Measurements from ENCODE around the gene ELF1.

The ELF1 gene

DNA sequence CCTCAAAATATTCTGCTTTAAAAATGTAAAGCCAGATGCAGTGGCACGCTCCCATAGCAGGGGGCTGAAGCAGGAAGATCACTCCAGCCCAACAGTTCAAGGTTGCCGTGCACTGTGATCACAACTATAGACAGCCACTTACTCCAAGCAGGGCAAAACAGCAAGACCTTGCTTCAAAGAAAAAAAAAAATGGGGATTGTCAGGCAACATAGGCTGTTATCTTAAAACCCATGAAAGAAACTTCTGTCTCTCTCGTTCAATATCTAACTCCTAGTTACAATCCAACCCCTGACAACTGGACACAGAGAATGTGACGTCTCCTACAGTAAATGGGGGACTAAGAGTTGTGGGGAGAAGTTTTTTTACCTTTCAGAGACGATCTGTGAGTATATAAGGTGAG lies 17.4 kb downstream of the ELF1 start:
- H3K4me3 ChIP-seq (ENCODE audit: low read depth, low read length) = no peak overlapping the region
- TF ChIP-seq, protein P1, sequence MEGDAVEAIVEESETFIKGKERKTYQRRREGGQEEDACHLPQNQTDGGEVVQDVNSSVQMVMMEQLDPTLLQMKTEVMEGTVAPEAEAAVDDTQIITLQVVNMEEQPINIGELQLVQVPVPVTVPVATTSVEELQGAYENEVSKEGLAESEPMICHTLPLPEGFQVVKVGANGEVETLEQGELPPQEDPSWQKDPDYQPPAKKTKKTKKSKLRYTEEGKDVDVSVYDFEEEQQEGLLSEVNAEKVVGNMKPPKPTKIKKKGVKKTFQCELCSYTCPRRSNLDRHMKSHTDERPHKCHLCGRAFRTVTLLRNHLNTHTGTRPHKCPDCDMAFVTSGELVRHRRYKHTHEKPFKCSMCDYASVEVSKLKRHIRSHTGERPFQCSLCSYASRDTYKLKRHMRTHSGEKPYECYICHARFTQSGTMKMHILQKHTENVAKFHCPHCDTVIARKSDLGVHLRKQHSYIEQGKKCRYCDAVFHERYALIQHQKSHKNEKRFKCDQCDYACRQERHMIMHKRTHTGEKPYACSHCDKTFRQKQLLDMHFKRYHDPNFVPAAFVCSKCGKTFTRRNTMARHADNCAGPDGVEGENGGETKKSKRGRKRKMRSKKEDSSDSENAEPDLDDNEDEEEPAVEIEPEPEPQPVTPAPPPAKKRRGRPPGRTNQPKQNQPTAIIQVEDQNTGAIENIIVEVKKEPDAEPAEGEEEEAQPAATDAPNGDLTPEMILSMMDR (IDR thresholded peaks at IDR 0.05; ENCODE audit: low read depth, low read length) = no peak
- in situ Hi-C loops (cut with HindIII; ENCODE audit: low sequenced_read_pairs) = no loop called here
- no peak for DNase-seq (ENCODE audit: low read depth, low spot score)

DNA sequence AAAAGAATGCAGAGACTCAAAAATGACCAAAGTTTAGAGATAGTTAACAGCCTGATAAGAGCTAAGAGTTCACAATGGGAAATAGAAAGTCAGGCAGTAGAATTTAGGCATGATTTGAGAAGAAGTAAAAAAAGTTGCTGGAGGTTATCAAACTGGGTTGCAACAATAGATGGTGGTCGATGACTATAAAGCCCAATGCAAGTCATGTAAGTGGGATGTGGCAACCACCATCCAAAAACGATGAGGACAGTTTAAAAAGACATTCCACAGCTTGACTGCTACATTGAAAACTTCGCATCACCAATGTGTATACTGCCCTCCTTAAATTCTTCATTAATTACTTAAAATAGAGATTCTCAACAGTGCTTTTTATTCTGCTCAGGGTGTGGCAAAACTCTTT lies 19.7 kb downstream of the ELF1 start:
- H3K4me3 ChIP-seq (ENCODE audit: low read depth, low read length) = no peak overlapping the region
- no peak for DNase-seq (ENCODE audit: low read depth, low spot score)
- TF ChIP-seq, protein P1 (IDR thresholded peaks at IDR 0.05; ENCODE audit: low read depth, low read length) = no peak
- in situ Hi-C loops (cut with HindIII; ENCODE audit: low sequenced_read_pairs) = no loop called here

DNA sequence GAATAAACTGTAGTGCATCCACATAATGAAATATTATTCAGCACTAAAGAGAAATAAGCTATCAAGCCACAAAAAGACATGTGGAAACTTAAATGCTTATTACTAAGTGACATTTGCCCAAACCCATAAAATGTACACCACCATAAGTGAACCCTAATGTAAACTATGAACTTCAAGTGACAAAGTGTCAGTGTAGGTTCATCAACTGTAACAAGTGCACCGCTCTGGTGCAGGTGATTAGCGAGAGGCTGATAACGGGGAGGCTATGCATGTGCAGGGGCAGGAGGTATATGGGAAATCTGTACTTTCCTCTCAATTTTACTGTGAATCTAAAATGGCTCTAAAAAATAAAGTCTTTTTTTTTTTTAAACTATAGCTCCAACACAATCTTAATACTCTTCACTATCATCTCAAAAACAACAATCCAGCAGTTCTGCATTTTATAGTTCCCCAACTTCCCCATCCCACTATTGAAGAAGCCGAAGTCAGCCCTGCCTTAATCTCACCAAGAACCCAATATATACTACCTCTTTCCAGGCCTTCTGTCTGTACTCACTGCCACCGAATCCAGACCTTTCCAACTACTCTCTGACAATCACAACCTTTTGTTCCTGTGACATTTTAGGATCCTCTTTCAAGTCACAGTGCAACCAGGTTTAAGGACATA lies 22.6 kb downstream of the ELF1 start:
- TF ChIP-seq, protein P1 (IDR thresholded peaks at IDR 0.05; ENCODE audit: low read depth, low read length) = no peak
- in situ Hi-C loops (cut with HindIII; ENCODE audit: low sequenced_read_pairs) = no loop called here
- no peak overlapping the region for H3K4me3 ChIP-seq (ENCODE audit: low read depth, low read length)
- DNase-seq (ENCODE audit: low read depth, low spot score) = no peak

DNA sequence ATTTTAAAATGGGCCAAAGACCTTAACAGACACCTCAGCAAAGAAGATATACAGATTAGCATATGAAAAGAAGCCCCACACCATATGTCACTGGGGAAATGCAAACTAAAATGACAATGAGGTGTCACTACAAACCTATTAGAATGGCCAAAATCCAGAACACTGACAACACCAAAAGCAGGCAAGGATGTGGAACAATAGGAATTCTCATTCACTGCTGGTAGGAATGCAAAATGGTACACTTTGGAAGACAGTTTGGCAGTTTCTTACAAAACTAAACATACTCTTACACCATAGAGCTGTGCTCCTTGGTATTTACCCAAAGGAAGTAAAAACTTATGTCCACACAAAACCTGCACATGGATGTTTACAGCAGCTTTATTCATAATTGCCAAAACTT lies 23.1 kb downstream of the ELF1 start:
- in situ Hi-C loops (cut with HindIII; ENCODE audit: low sequenced_read_pairs) = no loop called here
- H3K4me3 ChIP-seq (ENCODE audit: low read depth, low read length) = no peak overlapping the region
- no peak for DNase-seq (ENCODE audit: low read depth, low spot score)
- TF ChIP-seq, protein P1 (IDR thresholded peaks at IDR 0.05; ENCODE audit: low read depth, low read length) = no peak

DNA sequence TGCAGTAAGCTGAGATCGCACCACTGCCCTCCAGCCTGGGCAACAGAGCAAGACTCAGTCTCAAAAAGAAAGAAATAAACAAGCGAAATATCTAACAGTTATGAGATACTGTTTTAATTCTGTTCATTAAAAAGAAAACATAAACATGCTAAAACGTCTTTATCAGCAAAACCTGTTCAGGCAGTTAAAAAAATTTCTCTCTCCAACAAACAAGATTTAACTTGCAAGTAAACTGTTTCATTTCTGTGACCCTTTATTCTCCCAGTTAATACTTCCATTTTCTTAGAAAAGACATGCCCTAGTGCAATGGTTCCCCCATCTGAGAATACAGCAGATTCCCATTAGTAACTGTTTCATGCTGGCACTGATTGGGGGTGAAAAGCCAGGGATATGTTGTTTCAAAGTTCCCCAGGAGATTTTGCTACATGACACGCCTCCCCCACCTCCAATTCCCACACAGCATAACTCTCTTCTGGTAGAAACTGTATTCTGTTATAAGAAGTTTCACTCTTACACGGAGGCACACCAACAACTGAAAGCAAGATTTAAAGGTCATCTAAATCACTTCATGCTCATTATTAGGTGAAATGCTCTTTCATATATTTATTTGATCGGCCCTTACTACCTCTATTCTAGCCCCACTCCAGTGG lies 24.4 kb downstream of the ELF1 start:
- TF ChIP-seq, protein P1 (IDR thresholded peaks at IDR 0.05; ENCODE audit: low read depth, low read length) = no peak
- no peak for DNase-seq (ENCODE audit: low read depth, low spot score)
- in situ Hi-C loops (cut with HindIII; ENCODE audit: low sequenced_read_pairs) = no loop called here
- no peak overlapping the region for H3K4me3 ChIP-seq (ENCODE audit: low read depth, low read length)

DNA sequence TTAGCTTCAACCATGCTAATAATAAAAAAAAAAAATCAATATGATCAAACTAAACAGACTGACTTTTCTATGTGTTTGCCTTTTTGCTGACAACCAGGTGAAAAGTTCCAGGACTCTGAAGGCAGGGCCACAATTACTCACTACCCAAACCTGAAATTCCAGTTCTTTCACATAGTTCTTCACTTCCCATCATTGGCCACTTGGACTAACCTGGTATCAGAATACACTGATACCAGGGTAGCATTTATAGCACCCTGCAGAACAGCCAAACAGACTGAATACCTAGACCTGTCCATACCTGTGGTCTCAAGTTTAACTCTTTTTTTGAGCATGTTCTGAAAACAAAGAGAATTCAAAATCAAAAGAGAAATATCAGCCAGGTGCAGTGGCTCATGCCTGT lies 25.1 kb downstream of the ELF1 start:
- H3K4me3 ChIP-seq (ENCODE audit: low read depth, low read length) = no peak overlapping the region
- in situ Hi-C loops (cut with HindIII; ENCODE audit: low sequenced_read_pairs) = no loop called here

More for the DNA sequence above, 25.1 kb downstream of the ELF1 start:
- TF ChIP-seq, protein P1 (IDR thresholded peaks at IDR 0.05; ENCODE audit: low read depth, low read length) = no peak
- DNase-seq (ENCODE audit: low read depth, low spot score) = no peak
